ENCODE results near the gene IGF2. TPM values are rescaled to one million over a fixed set of nuclear protein-coding genes. Genes with fewer than 3 reads are reported as not detected.

The IGF2 gene
- total and polyA plus RNA-seq, 2 of the 8 experiments (the other 6 are each of a cell fraction or from before 2014, with no cell fraction given) = 0.74 to 1.5 TPM

DNA sequence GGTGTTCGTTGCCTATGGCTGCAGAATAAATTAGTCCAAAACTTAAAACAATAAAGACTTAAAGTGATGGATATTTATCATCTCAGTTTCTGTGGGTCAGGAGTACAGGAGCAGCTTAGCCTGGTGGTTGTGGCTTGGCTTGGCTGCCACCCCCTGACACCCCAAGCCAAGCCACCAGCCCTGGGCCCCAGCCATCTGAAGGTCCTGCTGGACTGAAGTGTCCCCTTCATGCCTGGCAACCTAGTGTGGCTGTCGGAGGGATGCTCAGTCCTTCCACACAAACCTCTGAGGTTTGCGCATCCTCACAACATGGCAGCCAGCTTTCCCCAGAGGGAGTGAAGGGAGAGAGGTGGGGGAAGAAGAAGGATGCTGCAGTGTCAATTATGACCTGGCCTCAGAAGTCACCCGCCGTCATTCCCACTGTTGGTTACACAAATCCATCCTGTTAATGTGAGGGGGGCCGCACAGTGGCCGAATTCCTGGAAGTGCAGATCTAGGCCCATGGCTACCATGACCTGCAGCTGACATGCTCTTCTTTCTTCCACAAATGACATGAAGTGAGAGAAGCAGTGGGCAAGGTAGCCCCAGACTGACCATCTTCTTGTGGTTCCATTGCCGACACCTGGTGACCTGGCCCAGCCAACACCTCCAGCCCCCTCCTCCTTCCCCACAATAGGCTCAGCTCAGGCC lies 31.1 kb downstream of the IGF2 start (continued):
- TF ChIP-seq, protein P1, sequence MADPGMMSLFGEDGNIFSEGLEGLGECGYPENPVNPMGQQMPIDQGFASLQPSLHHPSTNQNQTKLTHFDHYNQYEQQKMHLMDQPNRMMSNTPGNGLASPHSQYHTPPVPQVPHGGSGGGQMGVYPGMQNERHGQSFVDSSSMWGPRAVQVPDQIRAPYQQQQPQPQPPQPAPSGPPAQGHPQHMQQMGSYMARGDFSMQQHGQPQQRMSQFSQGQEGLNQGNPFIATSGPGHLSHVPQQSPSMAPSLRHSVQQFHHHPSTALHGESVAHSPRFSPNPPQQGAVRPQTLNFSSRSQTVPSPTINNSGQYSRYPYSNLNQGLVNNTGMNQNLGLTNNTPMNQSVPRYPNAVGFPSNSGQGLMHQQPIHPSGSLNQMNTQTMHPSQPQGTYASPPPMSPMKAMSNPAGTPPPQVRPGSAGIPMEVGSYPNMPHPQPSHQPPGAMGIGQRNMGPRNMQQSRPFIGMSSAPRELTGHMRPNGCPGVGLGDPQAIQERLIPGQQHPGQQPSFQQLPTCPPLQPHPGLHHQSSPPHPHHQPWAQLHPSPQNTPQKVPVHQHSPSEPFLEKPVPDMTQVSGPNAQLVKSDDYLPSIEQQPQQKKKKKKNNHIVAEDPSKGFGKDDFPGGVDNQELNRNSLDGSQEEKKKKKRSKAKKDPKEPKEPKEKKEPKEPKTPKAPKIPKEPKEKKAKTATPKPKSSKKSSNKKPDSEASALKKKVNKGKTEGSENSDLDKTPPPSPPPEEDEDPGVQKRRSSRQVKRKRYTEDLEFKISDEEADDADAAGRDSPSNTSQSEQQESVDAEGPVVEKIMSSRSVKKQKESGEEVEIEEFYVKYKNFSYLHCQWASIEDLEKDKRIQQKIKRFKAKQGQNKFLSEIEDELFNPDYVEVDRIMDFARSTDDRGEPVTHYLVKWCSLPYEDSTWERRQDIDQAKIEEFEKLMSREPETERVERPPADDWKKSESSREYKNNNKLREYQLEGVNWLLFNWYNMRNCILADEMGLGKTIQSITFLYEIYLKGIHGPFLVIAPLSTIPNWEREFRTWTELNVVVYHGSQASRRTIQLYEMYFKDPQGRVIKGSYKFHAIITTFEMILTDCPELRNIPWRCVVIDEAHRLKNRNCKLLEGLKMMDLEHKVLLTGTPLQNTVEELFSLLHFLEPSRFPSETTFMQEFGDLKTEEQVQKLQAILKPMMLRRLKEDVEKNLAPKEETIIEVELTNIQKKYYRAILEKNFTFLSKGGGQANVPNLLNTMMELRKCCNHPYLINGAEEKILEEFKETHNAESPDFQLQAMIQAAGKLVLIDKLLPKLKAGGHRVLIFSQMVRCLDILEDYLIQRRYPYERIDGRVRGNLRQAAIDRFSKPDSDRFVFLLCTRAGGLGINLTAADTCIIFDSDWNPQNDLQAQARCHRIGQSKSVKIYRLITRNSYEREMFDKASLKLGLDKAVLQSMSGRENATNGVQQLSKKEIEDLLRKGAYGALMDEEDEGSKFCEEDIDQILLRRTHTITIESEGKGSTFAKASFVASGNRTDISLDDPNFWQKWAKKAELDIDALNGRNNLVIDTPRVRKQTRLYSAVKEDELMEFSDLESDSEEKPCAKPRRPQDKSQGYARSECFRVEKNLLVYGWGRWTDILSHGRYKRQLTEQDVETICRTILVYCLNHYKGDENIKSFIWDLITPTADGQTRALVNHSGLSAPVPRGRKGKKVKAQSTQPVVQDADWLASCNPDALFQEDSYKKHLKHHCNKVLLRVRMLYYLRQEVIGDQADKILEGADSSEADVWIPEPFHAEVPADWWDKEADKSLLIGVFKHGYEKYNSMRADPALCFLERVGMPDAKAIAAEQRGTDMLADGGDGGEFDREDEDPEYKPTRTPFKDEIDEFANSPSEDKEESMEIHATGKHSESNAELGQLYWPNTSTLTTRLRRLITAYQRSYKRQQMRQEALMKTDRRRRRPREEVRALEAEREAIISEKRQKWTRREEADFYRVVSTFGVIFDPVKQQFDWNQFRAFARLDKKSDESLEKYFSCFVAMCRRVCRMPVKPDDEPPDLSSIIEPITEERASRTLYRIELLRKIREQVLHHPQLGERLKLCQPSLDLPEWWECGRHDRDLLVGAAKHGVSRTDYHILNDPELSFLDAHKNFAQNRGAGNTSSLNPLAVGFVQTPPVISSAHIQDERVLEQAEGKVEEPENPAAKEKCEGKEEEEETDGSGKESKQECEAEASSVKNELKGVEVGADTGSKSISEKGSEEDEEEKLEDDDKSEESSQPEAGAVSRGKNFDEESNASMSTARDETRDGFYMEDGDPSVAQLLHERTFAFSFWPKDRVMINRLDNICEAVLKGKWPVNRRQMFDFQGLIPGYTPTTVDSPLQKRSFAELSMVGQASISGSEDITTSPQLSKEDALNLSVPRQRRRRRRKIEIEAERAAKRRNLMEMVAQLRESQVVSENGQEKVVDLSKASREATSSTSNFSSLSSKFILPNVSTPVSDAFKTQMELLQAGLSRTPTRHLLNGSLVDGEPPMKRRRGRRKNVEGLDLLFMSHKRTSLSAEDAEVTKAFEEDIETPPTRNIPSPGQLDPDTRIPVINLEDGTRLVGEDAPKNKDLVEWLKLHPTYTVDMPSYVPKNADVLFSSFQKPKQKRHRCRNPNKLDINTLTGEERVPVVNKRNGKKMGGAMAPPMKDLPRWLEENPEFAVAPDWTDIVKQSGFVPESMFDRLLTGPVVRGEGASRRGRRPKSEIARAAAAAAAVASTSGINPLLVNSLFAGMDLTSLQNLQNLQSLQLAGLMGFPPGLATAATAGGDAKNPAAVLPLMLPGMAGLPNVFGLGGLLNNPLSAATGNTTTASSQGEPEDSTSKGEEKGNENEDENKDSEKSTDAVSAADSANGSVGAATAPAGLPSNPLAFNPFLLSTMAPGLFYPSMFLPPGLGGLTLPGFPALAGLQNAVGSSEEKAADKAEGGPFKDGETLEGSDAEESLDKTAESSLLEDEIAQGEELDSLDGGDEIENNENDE (IDR thresholded peaks at IDR 0.05; ENCODE audit: insufficient replicate concordance, low read length) = no peak
- TF ChIP-seq FOSL1 (IDR thresholded peaks at IDR 0.05; ENCODE audit: insufficient read depth, low read depth, low read length) = no peak
- TF ChIP-seq NANOG (IDR thresholded peaks at IDR 0.05; ENCODE audit: insufficient read depth, low read depth, low read length, poor library complexity, severe bottlenecking) = no peak
- no peak for TF ChIP-seq GTF2F1 (IDR thresholded peaks at IDR 0.05; ENCODE audit: borderline replicate concordance, low read depth, low read length)
- no peak for TF ChIP-seq CBX8 (IDR thresholded peaks at IDR 0.05; ENCODE audit: borderline replicate concordance, low read depth, low read length)
- no peak for TF ChIP-seq SUZ12 (IDR thresholded peaks at IDR 0.05; ENCODE audit: low read length)
- no peak for TF ChIP-seq BACH1 (IDR thresholded peaks at IDR 0.05; ENCODE audit: low read length)
- no peak for TF ChIP-seq BRCA1 (IDR thresholded peaks at IDR 0.05; ENCODE audit: low read depth, low read length)
- no peak for TF ChIP-seq SP2 (IDR thresholded peaks at IDR 0.05; ENCODE audit: low read length)
- TF ChIP-seq KDM4A (IDR thresholded peaks at IDR 0.05; ENCODE audit: low read depth, low read length, severe bottlenecking) = no peak

Data from H1 (cell line).